Measurements from ENCODE around the gene RPH3AL.
"Not testable (repeated sequence)": the region's sequence is repeated elsewhere in the genome, so short reads cannot be mapped to it uniquely, and the experiment has no call there.

DNA sequence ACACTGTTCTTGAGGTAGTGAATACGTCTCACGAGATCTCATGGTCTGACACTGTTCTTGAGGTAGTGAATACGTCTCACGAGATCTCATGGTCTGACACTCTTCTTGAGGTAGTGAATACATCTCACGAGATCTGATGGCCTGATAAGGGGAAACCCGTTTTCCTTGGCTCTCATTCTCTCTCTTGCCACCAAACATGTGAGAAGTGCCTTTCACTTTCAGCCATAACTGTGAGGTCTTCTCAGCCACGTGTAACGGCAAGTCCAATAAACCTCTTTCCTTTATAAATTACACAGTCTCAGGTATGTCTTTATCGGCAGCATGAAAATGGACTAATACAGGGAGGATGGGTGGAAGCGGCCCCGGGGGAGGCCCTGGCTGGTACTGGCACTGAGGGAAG, 184.0 kb downstream of the RPH3AL start:
- TF ChIP-seq ZNF274 (IDR thresholded peaks at IDR 0.05; ENCODE audit: low read length); ZNF274 (tag by site-specific recombination; IDR thresholded peaks at IDR 0.05; ENCODE audit: borderline replicate concordance); ZBTB8A (tag by site-specific recombination; IDR thresholded peaks at IDR 0.05): not testable (repeated sequence)
